Bone marrow (tissue), 2 donors: ENCODE results near the gene PCDHGA5.
"Not testable (repeated sequence)": the region's sequence is repeated elsewhere in the genome, so short reads cannot be mapped to it uniquely, and the experiment has no call there.

ENCODE experiments used
- DNase-seq, 2 donors: peaks; one replicate each; lab custom pipeline; 2025; lab: John Stamatoyannopoulos, UW

Gene PCDHGA5

GRCh38 chr5:141363952-141364660 lies at the start of gene PCDHGA5:
Gene PCDHGA5 (plus strand): TSS chr5:141364162. CDS start chr5:141364331, 169 bp downstream.
- no peak for DNase-seq

DNA sequence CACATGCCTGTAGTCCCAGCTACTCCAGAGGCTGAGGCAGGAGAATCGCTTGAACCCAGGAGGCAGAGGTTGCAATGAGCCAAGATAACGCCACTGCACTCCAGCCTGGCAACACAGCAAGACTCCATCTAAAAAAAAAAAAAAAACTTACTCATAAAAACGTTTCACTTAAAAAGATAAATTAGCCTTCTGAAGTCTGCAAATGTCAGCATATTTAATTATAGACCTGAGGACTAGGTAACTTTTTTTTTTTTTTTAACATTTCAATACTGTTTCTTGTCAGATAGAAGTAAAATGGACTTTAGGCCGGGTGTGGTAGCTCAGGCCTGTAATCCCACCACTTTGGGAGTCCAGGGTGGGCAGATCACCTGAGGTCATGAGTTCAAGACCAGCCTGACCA lies 47.0 kb upstream of the PCDHGA5 start:
- DNase-seq: not testable (repeated sequence)

DNA sequence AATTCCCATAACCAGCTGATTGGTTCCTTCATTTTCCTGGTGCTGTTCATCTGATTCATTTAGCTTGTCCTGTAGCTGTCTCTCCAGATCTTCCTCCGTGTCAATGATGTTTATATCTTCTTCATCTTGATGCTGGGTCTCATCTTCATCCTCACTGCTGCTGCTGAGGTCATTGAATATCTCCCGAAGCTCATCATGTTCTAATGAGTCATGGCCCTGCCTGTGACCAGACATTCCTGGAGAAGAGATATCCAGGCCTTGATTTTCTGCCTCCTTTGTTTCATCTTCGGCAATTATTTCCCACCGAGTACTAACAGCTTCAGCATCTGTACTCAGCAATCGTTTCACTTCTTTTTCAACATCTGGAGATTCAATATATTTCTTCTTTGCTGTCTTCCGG lies 44.8 kb upstream of the PCDHGA5 start:
- DNase-seq: no peak

DNA sequence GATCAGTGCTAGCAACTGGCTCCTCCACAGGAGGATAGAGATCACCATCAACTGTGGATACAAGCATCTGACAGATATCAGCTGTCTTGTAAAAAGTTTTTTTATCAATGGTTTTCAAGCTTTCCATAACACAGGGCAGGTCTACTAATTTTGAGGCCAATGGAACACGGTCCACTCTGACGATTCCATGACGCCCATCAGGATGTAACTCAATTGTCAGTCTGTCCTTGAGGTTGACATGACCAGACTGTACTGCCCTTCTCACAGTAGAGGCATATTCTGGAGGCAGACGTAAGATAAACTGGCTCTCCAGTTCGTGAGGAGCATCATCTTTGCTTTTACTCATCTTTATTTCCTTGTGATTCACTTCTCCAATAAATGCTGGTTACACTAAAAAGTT lies 44.3 kb upstream of the PCDHGA5 start:
- no peak for DNase-seq

- DNase-seq: peak; percentile 92 to 96
Observed at GRCh38 chr5:141320225-141321169, 43.5 kb upstream of the PCDHGA5 start, which contains the start of gene TAF7. Gene TAF7 (minus strand): TSS chr5:141320784. CDS start chr5:141320044, 740 bp downstream.

DNA sequence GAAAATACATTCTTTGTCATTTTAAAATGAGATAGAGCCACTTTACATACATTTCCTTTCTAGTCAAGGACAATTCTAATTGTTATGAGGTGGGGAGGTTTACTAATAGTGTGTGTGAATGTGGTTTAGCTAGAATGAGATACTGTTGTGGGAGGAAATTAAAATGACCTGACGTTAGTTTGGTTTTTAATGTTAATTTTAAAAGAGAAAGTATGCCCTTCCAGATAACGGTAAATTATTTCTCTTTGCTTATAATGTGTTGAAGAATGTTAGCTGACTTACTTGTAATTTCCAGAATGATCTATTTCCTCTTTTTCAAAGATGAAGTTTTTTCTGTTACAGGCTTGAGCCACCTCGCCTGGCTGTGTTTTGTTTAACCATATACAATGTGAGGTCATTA lies 41.7 kb upstream of the PCDHGA5 start:
- DNase-seq: no peak

DNA sequence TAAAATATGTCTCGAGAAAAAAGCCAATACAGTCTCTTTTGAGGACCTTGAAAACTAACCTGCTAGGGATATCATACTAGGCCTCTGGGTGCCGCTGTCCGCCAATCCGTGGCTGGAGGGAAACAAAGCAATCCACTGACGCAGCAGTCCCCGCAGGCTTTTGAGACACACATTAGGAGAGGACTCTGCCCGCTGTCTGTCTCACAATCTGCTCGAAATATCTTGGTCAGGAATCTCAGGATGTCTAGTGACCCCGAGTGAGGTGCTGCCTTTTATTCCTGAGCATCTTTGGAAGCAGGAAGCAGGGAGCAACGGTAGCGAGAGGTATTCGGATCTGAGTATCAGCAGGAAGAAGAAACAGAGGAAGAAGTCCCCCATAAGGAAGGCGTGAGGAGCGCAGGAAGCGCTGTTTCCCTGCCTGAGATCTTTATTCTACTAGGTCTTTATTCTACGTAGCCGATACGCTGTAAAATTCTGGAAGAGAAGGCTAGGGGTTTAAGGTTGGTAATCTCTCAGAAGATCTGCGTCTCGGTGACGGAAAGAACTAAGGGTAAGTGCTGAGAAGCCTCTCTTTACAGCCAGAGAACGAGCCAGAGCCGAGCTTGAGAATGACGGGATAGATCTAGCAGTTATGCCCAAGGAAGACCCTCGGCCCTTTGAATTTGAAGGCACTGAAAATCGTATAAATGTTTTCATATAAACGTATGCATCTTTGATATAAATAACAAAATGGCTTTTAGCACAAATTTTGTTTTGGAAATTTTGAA lies 37.7 kb upstream of the PCDHGA5 start:
- peak in 1 of 2 donors; percentile 65 for DNase-seq

- DNase-seq: no peak
Observed at GRCh38 chr5:141328231-141328630, 35.7 kb upstream of the PCDHGA5 start.

- DNase-seq: no peak
Observed at GRCh38 chr5:141330299-141331080, 33.5 kb upstream of the PCDHGA5 start, which contains the start of gene PCDHGA1. Gene PCDHGA1 (plus strand): TSS chr5:141330514.

GRCh38 chr5:141332571-141332970 lies 31.4 kb upstream of the PCDHGA5 start:
- DNase-seq: not testable (repeated sequence)

DNA sequence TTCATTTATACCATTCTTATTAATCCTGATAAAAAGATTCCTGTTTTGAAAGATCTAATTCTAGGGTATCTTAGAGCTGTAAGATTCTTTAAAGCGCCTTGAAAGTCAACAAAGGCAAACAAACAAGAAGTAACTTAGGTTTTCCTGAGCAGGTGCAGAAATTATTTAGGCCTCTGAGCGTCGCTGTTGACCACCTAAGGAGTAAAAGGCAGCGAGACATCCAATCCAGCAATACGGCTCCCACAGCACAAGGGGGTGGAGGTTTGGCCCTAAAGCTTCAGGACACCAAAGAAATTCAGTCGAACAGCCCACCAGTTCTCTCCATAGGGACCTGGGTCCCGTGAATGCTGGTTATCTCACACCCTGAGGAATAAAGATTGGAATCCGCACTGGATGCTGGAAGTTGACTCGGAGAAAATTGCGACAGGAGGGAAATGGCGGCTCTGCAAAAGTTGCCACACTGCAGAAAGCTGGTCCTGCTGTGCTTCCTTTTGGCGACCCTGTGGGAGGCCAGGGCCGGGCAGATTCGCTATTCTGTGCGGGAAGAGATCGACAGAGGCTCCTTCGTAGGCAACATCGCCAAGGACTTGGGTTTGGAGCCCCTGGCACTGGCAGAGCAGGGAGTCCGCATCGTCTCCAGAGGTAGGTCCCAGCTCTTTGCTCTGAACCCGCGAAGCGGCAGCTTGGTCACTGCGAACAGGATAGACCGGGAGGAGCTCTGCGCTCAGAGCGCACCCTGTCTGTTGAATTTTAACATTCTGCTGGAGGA lies 25.2 kb upstream of the PCDHGA5 start, which contains the start of gene PCDHGA2:
Gene PCDHGA2, plus strand, starts transcription at position 223 of the 769 bp plus-strand sequence.
- no peak for DNase-seq

- not testable (repeated sequence) for DNase-seq
Observed at GRCh38 chr5:141340781-141341354, 23.1 kb upstream of the PCDHGA5 start.

GRCh38 chr5:141342773-141343172 lies 21.2 kb upstream of the PCDHGA5 start:
- no peak for DNase-seq

- no peak for DNase-seq
Observed at GRCh38 chr5:141343242-141343952, 20.6 kb upstream of the PCDHGA5 start, which contains the start of gene PCDHGA3. Gene PCDHGA3 (plus strand): TSS chr5:141343829. CDS start chr5:141344034, 205 bp downstream.

- DNase-seq: no peak
Observed at GRCh38 chr5:141343953-141344463, 20.0 kb upstream of the PCDHGA5 start.

- DNase-seq: no peak
Observed at GRCh38 chr5:141345327-141345726, 18.6 kb upstream of the PCDHGA5 start.

DNA sequence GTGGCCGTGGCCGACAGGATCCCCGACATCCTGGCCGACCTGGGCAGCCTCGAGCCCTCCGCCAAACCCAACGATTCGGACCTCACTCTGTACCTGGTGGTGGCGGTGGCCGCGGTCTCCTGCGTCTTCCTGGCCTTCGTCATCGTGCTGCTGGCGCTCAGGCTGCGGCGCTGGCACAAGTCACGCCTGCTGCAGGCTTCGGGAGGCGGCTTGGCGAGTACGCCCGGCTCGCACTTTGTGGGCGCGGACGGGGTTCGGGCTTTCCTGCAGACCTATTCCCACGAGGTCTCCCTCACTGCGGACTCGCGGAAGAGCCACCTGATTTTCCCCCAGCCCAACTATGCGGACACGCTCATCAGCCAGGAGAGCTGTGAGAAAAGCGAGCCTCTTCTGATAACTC lies 17.9 kb upstream of the PCDHGA5 start:
- DNase-seq: not testable (repeated sequence)

DNA sequence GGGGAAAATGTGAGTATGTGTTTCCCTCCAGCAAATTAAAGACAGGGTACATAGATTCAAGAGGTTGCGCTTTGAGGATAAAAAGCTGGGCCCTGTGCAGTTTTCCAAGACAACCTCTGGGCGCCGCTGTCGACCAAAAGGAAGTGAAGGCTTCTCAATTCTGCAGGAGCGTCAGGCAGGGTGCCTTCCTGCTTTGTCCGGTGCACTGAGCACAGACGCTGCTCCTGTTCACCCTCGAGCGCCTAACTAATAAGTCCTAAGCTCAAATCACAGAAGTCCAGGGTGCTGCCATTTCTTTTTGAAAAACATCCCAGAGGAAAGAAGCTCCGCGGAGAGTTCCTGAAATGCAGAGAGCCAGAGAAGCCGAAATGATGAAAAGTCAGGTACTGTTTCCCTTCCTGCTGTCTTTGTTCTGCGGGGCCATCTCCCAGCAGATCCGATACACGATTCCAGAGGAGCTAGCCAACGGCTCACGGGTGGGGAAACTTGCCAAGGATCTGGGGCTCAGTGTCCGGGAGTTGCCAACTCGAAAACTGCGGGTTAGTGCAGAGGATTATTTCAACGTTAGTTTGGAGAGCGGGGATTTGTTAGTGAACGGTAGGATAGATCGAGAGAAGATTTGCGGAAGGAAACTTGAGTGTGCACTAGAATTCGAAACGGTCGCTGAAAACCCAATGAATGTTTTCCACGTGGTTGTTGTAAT lies 13.9 kb upstream of the PCDHGA5 start, which contains the start of gene PCDHGB1:
Gene PCDHGB1, plus strand, starts transcription at position 183 of the 703 bp plus-strand sequence. Its CDS starts 162 bp downstream, at position 345.
- DNase-seq: peak in 1 of 2 donors; percentile 14
